HG02678 (cell line): ENCODE results near the gene FAM9C.

Experiments
- ATAC-seq: cut with Tn5 transposase; IDR thresholded peaks from one replicate; pipeline ENCODE4 v1.9.1; 2021; ENCODE audit warnings: mild to moderate bottlenecking, moderate library complexity; ENCODE audit not compliant: unreplicated experiment

The FAM9C gene

GRCh38 chrX:12986164-12986779 is 58.1 kb downstream of the FAM9C start:
- ATAC-seq: peak; percentile 46
